ENCODE measurements around the gene ASS1. TPM values are rescaled to one million over a fixed set of nuclear protein-coding genes. Genes with fewer than 3 reads are reported as not detected.

Gene ASS1
- total RNA-seq, 6 experiments from 2014 or later = 437 to 1,278 (median 1,014) TPM

GRCh38 chr9:130470950-130471349, 26.2 kb downstream of the ASS1 start:
- intact Hi-C loops (cut with DNase I) = loop anchor here (5.0 kb wide), 2 partner anchors 196 to 206 kb away; no protein-coding TSS in a partner anchor
- WGBS (ENCODE audit: insufficient coverage, low coverage, low lambda C conversion rate, missing lambda C conversion rate) = 77% methylated on average over 2 of the region's 12 CpGs
- H3K27me3 ChIP-seq = no peaks in the 10 kb centered on the region
- ATAC-seq (no peak), DNase-seq (no peak)
- peaks cover 0 to 94% (median 21%) of the 10 kb centered on the region in 4 donors for H3K36me3 ChIP-seq
- TF ChIP-seq CTCF (IDR thresholded peaks at IDR 0.05) = no peak
- no peak for TF ChIP-seq POLR2A (IDR thresholded peaks at IDR 0.05)
- H3K4me1 ChIP-seq = peaks cover 0 to 13% (median 4%) of the 10 kb centered on the region in 4 donors
- no peak overlapping the region for H3K4me3 ChIP-seq
- no peaks in the 10 kb centered on the region for H3K9me3 ChIP-seq
- no peak overlapping the region for H3K27ac ChIP-seq

GRCh38 chr9:130471411-130472183, 26.8 kb downstream of the ASS1 start:
- Histone ChIP-seq H3K4me3 (no peak overlapping the region), H3K4me1 (peaks cover 0 to 6% (median 1%) of the 10 kb centered on the region in 4 donors), H3K27me3 (no peaks in the 10 kb centered on the region), H3K36me3 (peaks cover 0 to 95% (median 25%) of the 10 kb centered on the region in 4 donors), H3K9me3 (no peaks in the 10 kb centered on the region), H3K27ac (no peak overlapping the region)
- intact Hi-C loops (cut with DNase I) = loop anchor here (5.0 kb wide), 2 partner anchors 196 to 206 kb away; no protein-coding TSS in a partner anchor
- ATAC-seq (no peak), DNase-seq (no peak)
- WGBS (ENCODE audit: insufficient coverage, low coverage, low lambda C conversion rate, missing lambda C conversion rate) = 61% methylated on average over 8 of the region's 20 CpGs
- TF ChIP-seq CTCF (IDR thresholded peaks at IDR 0.05) = no peak
- no peak for TF ChIP-seq POLR2A (IDR thresholded peaks at IDR 0.05)

- no peaks in the 10 kb centered on the region for H3K27me3 ChIP-seq
- no peaks in the 10 kb centered on the region for H3K9me3 ChIP-seq
- H3K36me3 ChIP-seq = peaks cover 0 to 95% (median 28%) of the 10 kb centered on the region in 4 donors
- H3K27ac ChIP-seq = no peak overlapping the region
- no peak for TF ChIP-seq CTCF (IDR thresholded peaks at IDR 0.05)
- WGBS (ENCODE audit: insufficient coverage, low coverage, low lambda C conversion rate, missing lambda C conversion rate) = 49% methylated on average over 2 of the region's 19 CpGs
- no peak for DNase-seq
- no peaks in the 10 kb centered on the region for H3K4me1 ChIP-seq
- intact Hi-C loops (cut with DNase I) = loop anchor here (5.0 kb wide), 2 partner anchors 195 to 205 kb away; no protein-coding TSS in a partner anchor
- peak in 1 of 4 donors; percentile 2 for ATAC-seq
- no peak overlapping the region for H3K4me3 ChIP-seq
These were observed 27.5 kb downstream of the ASS1 start for GRCh38 chr9:130472184-130472705.

- peaks cover 0 to 95% (median 32%) of the 10 kb centered on the region in 4 donors for H3K36me3 ChIP-seq
- H3K4me3 ChIP-seq = no peak overlapping the region
- no peaks in the 10 kb centered on the region for H3K27me3 ChIP-seq
- no peak for DNase-seq
- H3K27ac ChIP-seq = no peak overlapping the region
- ATAC-seq = no peak
- no peaks in the 10 kb centered on the region for H3K9me3 ChIP-seq
- WGBS (ENCODE audit: insufficient coverage, low coverage, low lambda C conversion rate, missing lambda C conversion rate) = 83% methylated on average over 3 of the region's 6 CpGs
- no peak for TF ChIP-seq CTCF (IDR thresholded peaks at IDR 0.05)
- TF ChIP-seq POLR2A (IDR thresholded peaks at IDR 0.05) = no peak
- intact Hi-C loops (cut with DNase I) = loop anchor here (5.0 kb wide), 2 partner anchors 194 to 204 kb away; no protein-coding TSS in a partner anchor
- no peaks in the 10 kb centered on the region for H3K4me1 ChIP-seq
These were observed 28.2 kb downstream of the ASS1 start for GRCh38 chr9:130473009-130473408.
